Activated T-helper 2 cell treated with anti-CD3 and anti-CD28 coated beads, Interferon-gamma antibody, Interleukin-2, Interleukin-4, amounts not matched to agents 10 μg/mL and 5 μg/mL and 100 μg/mL, durations not matched to agents 14 hours and 24 hours and 36 hours (primary cell): ENCODE measurements around the gene NDUFAF7. TPM values are rescaled to one million over a fixed set of nuclear protein-coding genes. Genes with fewer than 3 reads are reported as not detected.

ENCODE experiments used
- DNase-seq: peaks from one replicate; pipeline ENCODE4 v3.0.0; 2021; ENCODE audit warnings: low spot score
- H3K27ac Mint-ChIP-seq: one replicate; pipeline ENCODE4 v1.8.0; 2021; ENCODE audit warnings: mixed read lengths
- H3K27me3 Mint-ChIP-seq: one replicate; pipeline ENCODE4 v1.8.0; 2021; ENCODE audit warnings: low read depth, mixed read lengths
- H3K36me3 Mint-ChIP-seq: one replicate; pipeline ENCODE4 v1.8.0; 2021; ENCODE audit warnings: low read depth, mixed read lengths
- H3K4me1 Mint-ChIP-seq: one replicate; pipeline ENCODE4 v1.8.0; 2021; ENCODE audit warnings: low read depth, mixed read lengths
- H3K4me3 Mint-ChIP-seq: one replicate; pipeline ENCODE4 v1.8.0; 2021; ENCODE audit warnings: low read depth, mild to moderate bottlenecking, moderate library complexity, mixed read lengths
- H3K9me3 Mint-ChIP-seq: one replicate; pipeline ENCODE4 v1.8.0; 2021; ENCODE audit warnings: mixed read lengths
- intact Hi-C: fragments of 100-400 bp; cut with micrococcal nuclease; formaldehyde crosslinking; loops from one replicate; pipeline ENCODE4 v1.15.1; 2023
- total RNA-seq: library from RNA; stranded (reverse); gene quantifications from 2 replicates; pipeline ENCODE4 v1.2.3, GENCODE V29; 2022

Gene NDUFAF7
- total RNA-seq, 1 donor from 2014 or later, result 21.2 TPM

DNA sequence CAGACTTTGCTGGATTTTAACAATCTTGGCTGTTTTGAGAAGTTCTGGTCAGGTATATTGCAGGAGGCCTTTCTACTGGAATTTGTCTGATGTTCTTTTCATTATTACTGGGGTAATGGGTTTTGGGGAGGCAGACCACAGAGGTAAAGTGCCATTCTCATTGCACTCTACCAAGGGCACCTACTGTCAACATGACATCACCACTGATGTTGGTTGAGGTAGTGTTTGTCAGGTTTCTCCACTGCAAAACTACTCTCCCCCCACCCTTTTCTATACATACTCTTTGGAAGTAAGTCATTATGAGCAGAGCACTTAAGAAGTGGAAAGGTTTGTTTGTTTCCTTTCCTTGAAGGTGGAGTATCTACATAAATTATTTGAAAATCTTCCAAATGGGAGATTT is 66.2 kb downstream of the NDUFAF7 start:
- Mint-ChIP-seq H3K4me3 (no peak overlapping the region), H3K36me3 (no peaks in the 10 kb centered on the region), H3K4me1 (no peaks in the 10 kb centered on the region), H3K27me3 (no peaks in the 10 kb centered on the region), H3K27ac (no peak overlapping the region), H3K9me3 (no peaks in the 10 kb centered on the region)
- DNase-seq, result no peak
- intact Hi-C loops, result no loop called here

Other genes with a start within 250 kb of the NDUFAF7 start
- 15.3 and 16.8 TPM in 2 replicates for gene HEATR5B, start 147.3 kb upstream of the NDUFAF7 start, total RNA-seq
- gene GPATCH11, start 147.1 kb upstream of the NDUFAF7 start, total RNA-seq, result 14.4 and 14.9 TPM in 2 replicates
- 30.6 and 30.8 TPM in 2 replicates for gene EIF2AK2, start 74.7 kb upstream of the NDUFAF7 start, total RNA-seq
- gene SULT6B1, start 43.0 kb upstream of the NDUFAF7 start, total RNA-seq, result not detected in 2 replicates
- 37.3 and 42.3 TPM in 2 replicates for gene CEBPZOS, start 35.2 kb upstream of the NDUFAF7 start, total RNA-seq
- 59.3 and 61.8 TPM in 2 replicates for gene CEBPZ, start 62 bp upstream of the NDUFAF7 start, total RNA-seq
- gene PRKD3, start 93.2 kb downstream of the NDUFAF7 start, total RNA-seq, result 11.9 and 14.0 TPM in 2 replicates
- 0.48 and 0.71 TPM in 2 replicates for gene QPCT, start 113.0 kb downstream of the NDUFAF7 start, total RNA-seq